K562 (cell line): ENCODE measurements around the gene TMCO4. TPM values are rescaled to one million over a fixed set of nuclear protein-coding genes. Genes with fewer than 3 reads are reported as not detected.

ENCODE experiments used
- REST ChIP-seq, 2 experiments: fragments of 450-650 bp; formaldehyde crosslinking in 1 of 2; IDR thresholded peaks; 2 replicates each; pipeline versions ENCODE4 v1.4.0 to v1.6.1; 2014 to 2020; ENCODE audit warnings: mild to moderate bottlenecking in 2 of 2, borderline replicate concordance in 1 of 2, low read depth in 1 of 2
- YY1 ChIP-seq, 3 experiments: IDR thresholded peaks; 2 replicates each; pipeline ENCODE4 v1.6.1; 2011; ENCODE audit warnings: low read length in 2 of 3, mild to moderate bottlenecking in 2 of 3, moderate library complexity in 2 of 3, borderline replicate concordance in 1 of 3, control low read depth in 1 of 3, low read depth in 1 of 3; ENCODE audit not compliant: insufficient read depth in 3 of 3, insufficient replicate concordance in 2 of 3, control insufficient read depth in 1 of 3, insufficient read length in 1 of 3; ENCODE audit errors: extremely low read depth in 1 of 3
- ZNF224 ChIP-seq: sonication (generic); formaldehyde crosslinking; IDR thresholded peaks from 2 replicates; pipeline ENCODE4 v1.8.0; 2022; ENCODE audit warnings: mild to moderate bottlenecking, missing genetic modification reagents
- polyA plus RNA-seq, 8 experiments: library from polyadenylated mRNA; depleted of rRNA in 4 of 8; stranded (reverse) in 5 of 8; unstranded in 3 of 8; fragments of >200 nt; fragmentation: Nextera tagmentation in 2 of 8; fragmentation: Illumina TruSeq in 1 of 8; extraction: Ambion mirVana in 2 of 8; extraction: Trizol in 1 of 8; gene quantifications; 2 replicates each; pipeline versions ENCODE4 v1.2.1 to v1.2.3, GENCODE V29; 2011 to 2014; ENCODE audit warnings: inconsistent platforms in 1 of 8, missing spikeins in 1 of 8
- total RNA-seq, 7 experiments: library from RNA; depleted of rRNA in 6 of 7; stranded (reverse); fragments of >200 nt in 6 of 7; fragmentation: Illumina TruSeq in 2 of 7; extraction: Trizol in 2 of 7; gene quantifications; 2 replicates each; pipeline versions ENCODE4 v1.2.1 to v1.2.3, GENCODE V29; 2011 to 2021; ENCODE audit warnings: low replicate concordance in 1 of 7

The TMCO4 gene
- total and polyA plus RNA-seq, 9 of the 15 experiments (the other 6 are each of a cell fraction or from before 2014, with no cell fraction given): 0.06 to 2.1 (median 1.2) TPM

- TF ChIP-seq YY1 (IDR thresholded peaks at IDR 0.05; ENCODE audit: borderline replicate concordance in 1 of 3, control insufficient read depth in 1 of 3, extremely low read depth in 1 of 3, insufficient read depth in 3 of 3, insufficient read length in 1 of 3, insufficient replicate concordance in 2 of 3, low read depth in 1 of 3, low read length in 2 of 3) (peak in 1 of 3 experiments; percentile 27), ZNF224 (CRISPR knock-in tag) (no peak), REST (IDR thresholded peaks at IDR 0.05; ENCODE audit: borderline replicate concordance) (peak; percentile 63), REST (CRISPR knock-in tag; IDR thresholded peaks at IDR 0.05; ENCODE audit: low read depth) (no peak)
Observed at GRCh38 chr1:19762175-19762779, 37.4 kb downstream of the TMCO4 start (continued).
